GM23338 (cell line): ENCODE measurements around the gene SLC24A4.

Experiments
- EZH2 ChIP-seq: fragments of 200-600 bp; sonication (generic); IDR thresholded peaks from one replicate; pipeline ENCODE4 v1.8.0; 2017; ENCODE audit warnings: antibody characterized with exemption, mild to moderate bottlenecking, low read depth; ENCODE audit not compliant: unreplicated experiment
- EZH2phosphoT487 ChIP-seq: fragments of 200-600 bp; sonication (generic); IDR thresholded peaks from one replicate; pipeline ENCODE4 v1.8.1; 2018; ENCODE audit warnings: antibody characterized with exemption; ENCODE audit not compliant: unreplicated experiment
- NANOG ChIP-seq: IDR thresholded peaks from 2 replicates; pipeline ENCODE4 v1.6.1; 2016; ENCODE audit warnings: antibody characterized with exemption, borderline replicate concordance
- POLR2AphosphoS5 ChIP-seq: IDR thresholded peaks from 2 replicates; pipeline ENCODE4 v1.6.1; 2016; ENCODE audit warnings: antibody characterized with exemption, low read depth
- ZNF114 ChIP-seq: fragments of 250-450 bp; sonication (Bioruptor Pico); IDR thresholded peaks from 2 replicates; pipeline ENCODE4 v1.5.0; 2020; ENCODE audit warnings: mild to moderate bottlenecking, moderate library complexity
- TF ChIP-seq, protein P1 (sequence below), 2 experiments: fragments of 200-600 bp in 1 of 2; sonication (generic) in 1 of 2; conservative IDR thresholded peaks; 2 replicates each; pipeline versions ENCODE4 v1.5.1 to v1.6.1; 2016 to 2017; ENCODE audit warnings: antibody characterized with exemption in 2 of 2, low read depth in 2 of 2, mild to moderate bottlenecking in 2 of 2, moderate library complexity in 1 of 2

DNA sequence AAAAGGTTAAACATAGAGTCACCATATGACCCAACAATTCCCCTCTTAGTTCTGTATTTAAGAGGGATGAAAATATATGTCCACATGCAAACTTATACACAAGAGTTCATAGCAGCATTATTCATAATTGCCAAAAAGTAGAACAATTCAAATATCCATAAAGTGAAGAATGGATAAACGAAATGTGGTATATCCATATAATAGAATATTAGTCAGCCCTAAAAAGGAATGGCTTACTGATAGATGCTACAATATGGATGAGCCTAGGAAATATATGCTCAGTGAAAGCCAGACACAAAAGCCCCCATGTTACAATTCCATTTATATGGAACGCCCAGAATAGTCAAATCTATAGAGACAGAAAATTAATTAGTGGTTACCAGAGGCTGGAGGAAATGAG is 146.6 kb downstream of the SLC24A4 start:
- TF ChIP-seq, protein P1, sequence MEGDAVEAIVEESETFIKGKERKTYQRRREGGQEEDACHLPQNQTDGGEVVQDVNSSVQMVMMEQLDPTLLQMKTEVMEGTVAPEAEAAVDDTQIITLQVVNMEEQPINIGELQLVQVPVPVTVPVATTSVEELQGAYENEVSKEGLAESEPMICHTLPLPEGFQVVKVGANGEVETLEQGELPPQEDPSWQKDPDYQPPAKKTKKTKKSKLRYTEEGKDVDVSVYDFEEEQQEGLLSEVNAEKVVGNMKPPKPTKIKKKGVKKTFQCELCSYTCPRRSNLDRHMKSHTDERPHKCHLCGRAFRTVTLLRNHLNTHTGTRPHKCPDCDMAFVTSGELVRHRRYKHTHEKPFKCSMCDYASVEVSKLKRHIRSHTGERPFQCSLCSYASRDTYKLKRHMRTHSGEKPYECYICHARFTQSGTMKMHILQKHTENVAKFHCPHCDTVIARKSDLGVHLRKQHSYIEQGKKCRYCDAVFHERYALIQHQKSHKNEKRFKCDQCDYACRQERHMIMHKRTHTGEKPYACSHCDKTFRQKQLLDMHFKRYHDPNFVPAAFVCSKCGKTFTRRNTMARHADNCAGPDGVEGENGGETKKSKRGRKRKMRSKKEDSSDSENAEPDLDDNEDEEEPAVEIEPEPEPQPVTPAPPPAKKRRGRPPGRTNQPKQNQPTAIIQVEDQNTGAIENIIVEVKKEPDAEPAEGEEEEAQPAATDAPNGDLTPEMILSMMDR (conservative IDR thresholded peaks at IDR 0.05; ENCODE audit: low read depth in 2 of 2): no peak
- TF ChIP-seq EZH2 (no peak), POLR2AphosphoS5 (no peak), NANOG (no peak), ZNF114 (CRISPR knock-in tag) (no peak), EZH2phosphoT487 (no peak)
